ENCODE results near the gene RNASE8. TPM values are rescaled to one million over a fixed set of nuclear protein-coding genes. Genes with fewer than 3 reads are reported as not detected.

Gene RNASE8
- total RNA-seq, 1 donor, result not detected

- no peak overlapping the region for H3K4me3 ChIP-seq (ENCODE audit: low read depth, low read length)
- DNase-seq (ENCODE audit: low read depth), result no peak
- TF ChIP-seq CTCF (IDR thresholded peaks at IDR 0.05; ENCODE audit: insufficient read depth, low read length), result no peak
Measured at GRCh38 chr14:21059842-21060613, 2.4 kb downstream of the RNASE8 start.

- no peak overlapping the region for H3K4me3 ChIP-seq (ENCODE audit: low read depth, low read length)
- no peak for DNase-seq (ENCODE audit: low read depth)
- no peak for TF ChIP-seq CTCF (IDR thresholded peaks at IDR 0.05; ENCODE audit: insufficient read depth, low read length)
Measured at GRCh38 chr14:21060614-21061346, 3.2 kb downstream of the RNASE8 start.

GRCh38 chr14:21061347-21061668 lies 3.7 kb downstream of the RNASE8 start:
- no peak for DNase-seq (ENCODE audit: low read depth)
- H3K4me3 ChIP-seq (ENCODE audit: low read depth, low read length), result no peak overlapping the region
- no peak for TF ChIP-seq CTCF (IDR thresholded peaks at IDR 0.05; ENCODE audit: insufficient read depth, low read length)

- H3K4me3 ChIP-seq (ENCODE audit: low read depth, low read length), result no peak overlapping the region
- TF ChIP-seq CTCF (IDR thresholded peaks at IDR 0.05; ENCODE audit: insufficient read depth, low read length), result no peak
- peak; percentile 82 for DNase-seq (ENCODE audit: low read depth)
Measured at GRCh38 chr14:21063479-21063878, 5.9 kb downstream of the RNASE8 start.

- no peak overlapping the region for H3K4me3 ChIP-seq (ENCODE audit: low read depth, low read length)
- TF ChIP-seq CTCF (IDR thresholded peaks at IDR 0.05; ENCODE audit: insufficient read depth, low read length), result peak; percentile 37
- DNase-seq (ENCODE audit: low read depth), result no peak
Measured at GRCh38 chr14:21066882-21067502, 9.4 kb downstream of the RNASE8 start.

- TF ChIP-seq CTCF (IDR thresholded peaks at IDR 0.05; ENCODE audit: insufficient read depth, low read length), result peak; percentile 71
- peak overlapping the region; percentile 81 for H3K4me3 ChIP-seq (ENCODE audit: low read depth, low read length)
- DNase-seq (ENCODE audit: low read depth), result peak; percentile 69
Measured at GRCh38 chr14:21068521-21069387, 11.1 kb downstream of the RNASE8 start.

Measured in fibroblast of the aortic adventitia (primary cell).